NCI-H1930 (cell line): ENCODE measurements around the gene LSR.
A peak's percentile ranks its signal among the peaks of the same experiment; 100 is the strongest.
"Not testable (repeated sequence)": the region's sequence is repeated elsewhere in the genome, so short reads cannot be mapped to it uniquely, and the experiment has no call there.

Experiments used
- DNase-seq, 2 experiments: peaks; one replicate each; lab custom pipeline; 2025; lab: John Stamatoyannopoulos, UW

LSR gene

DNA sequence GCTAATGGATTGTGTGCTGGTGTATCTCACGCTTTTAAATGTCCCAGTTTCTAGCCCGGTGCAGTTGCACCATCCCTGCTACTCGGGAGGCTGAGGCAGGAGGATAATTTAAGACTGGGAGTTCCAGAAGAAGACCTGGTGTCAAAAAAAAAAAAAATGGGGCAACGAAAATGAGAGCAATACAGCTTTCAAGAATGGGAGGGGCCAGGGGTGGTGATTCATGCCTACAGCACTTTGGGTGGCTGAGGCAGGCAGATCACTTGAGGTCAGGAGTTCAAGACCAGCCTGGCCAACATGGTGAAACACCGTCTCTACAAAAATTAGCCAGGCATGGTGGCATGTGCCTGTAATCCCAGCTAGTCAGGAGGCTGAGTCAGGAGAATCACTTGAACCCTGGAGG lies 37.3 kb downstream of the LSR start:
- DNase-seq, result not testable (repeated sequence)

DNA sequence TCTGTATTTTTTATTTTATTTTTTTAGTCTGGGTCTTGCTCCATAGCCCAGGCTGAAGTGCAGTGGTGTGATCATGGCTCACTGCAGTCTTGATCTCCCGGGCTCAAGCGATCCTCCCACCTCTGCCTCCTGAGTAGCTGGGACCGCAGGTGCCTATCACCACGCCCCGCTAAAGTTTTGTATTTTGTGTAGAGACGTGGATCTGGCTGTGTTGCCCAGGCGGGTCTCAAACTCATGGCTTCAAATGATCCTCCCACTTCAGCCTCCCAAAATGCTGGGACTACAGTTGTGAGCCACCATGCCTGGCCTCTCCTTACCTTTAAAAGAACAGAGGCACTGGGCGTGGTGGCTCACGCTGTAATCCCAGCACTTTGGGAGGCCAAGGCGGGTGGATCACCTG lies 38.9 kb downstream of the LSR start:
- no peak for DNase-seq

DNA sequence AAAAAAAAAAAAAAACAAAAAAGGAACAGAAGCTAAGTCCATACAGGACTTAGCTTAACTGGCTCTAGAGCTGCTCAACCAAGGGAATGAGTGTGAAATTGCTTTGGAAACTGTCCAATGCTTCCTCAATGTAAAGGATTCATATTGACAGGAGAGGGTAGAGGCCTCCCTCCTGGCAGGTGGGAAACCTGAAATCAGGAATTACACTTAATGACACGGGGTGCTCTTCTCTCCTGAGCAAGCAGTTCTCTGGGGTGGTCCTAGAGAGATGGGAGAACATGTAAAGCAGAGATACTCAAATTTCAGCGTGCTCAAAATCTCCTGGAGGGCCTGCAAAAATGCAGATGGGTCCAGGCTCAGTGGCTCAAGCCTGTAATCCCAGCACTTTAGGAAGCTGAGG lies 39.5 kb downstream of the LSR start:
- DNase-seq, result no peak

DNA sequence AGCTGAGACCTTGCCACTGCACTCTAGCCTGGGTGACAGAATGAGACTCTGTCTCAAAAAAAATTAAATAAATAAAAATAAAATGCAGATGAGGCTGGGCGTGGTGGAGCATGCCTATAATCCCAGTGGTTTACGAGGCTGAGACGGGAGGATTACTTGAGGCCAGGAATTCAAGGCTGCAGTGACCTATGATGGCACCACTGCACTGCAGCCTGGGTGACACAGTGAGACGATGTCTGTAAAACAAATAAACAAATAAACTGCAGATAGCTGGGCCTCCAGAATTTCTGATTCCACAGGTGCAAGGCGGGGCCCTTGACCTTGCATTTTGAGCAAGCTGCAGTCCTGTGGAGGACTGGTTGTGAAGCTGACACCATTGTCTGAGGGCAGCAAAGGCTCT lies 40.1 kb downstream of the LSR start:
- no peak for DNase-seq

DNA sequence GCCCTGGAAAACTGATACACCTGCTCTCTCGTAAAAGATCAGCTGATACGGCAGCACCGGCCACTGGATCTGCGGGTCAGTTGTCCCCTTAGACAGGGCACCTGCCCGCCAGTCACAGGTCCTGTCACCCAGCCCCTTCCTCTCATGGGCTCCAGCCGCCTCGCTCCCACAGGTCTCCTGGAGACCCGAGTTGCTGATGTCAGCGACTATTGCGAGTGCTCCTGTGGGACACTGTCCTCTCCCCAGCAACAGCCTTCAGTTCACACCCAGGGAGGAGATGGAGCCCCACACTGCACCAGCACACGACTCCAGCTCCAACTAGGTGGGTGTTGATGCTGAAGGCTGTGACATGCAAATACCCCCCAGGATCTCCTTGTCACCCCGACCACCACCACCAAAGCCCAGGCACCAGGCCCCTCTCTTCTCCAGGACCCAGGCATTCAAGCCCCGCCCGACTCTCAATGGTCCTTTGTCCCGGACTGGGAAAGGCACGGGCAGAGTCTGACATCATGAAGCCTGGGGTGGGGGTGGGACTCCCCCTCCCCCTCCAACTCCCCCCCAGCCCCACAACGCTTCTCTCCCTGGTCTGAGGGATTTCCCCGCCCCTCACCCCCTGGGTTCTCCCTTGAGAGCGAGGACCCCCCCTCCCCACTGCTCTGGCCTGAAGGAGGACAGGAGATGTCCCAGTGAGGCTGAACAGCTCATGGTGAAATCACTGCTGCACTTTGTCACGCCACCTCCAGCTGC lies 41.8 kb downstream of the LSR start:
- DNase-seq, result no peak

DNA sequence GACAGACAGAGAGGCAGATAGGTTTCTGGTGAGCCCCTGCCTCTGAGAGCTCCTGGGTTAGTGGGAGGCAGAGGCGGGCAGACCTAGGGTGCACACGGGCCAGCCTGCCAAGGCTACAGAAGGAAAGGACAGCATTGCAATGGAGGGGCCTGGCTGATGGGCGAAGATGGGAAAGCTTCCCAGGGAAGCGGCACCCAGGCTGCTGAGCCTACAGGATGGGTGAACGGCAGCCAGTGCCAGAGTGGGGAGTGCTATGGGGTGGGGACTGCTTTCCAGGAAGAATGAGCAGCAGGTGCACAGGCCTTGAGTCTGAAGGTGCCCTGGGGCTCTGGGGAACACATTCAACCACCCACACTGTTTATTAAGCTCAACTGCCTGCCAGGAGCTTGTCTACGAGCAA lies 42.5 kb downstream of the LSR start:
- DNase-seq, result no peak

DNA sequence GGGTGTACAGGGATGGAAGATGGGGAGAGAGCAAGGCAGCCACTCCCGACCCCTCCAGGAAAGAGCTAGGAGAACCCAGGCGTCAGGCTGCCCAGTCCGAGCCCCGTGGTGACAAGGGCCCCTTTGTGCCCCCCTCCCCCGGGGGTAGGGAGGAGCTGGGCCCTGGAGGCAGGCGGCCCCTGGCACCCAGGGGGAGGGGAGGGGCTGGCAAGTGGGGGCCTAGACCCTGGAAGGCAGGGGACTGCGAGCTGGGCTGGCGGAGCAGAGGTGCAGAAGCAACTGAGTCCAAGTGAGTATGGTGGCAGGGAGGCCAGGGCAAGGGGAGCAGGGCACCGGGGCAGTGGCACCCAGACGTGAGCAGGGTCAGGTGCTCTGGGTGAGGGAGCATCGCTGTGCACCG lies 43.1 kb downstream of the LSR start, which contains the start of gene MAG:
Gene MAG, plus strand, starts transcription at position 246 of the 400 bp plus-strand sequence. CDS start 3,248 bp downstream, outside the sequence.
- no peak for DNase-seq

DNA sequence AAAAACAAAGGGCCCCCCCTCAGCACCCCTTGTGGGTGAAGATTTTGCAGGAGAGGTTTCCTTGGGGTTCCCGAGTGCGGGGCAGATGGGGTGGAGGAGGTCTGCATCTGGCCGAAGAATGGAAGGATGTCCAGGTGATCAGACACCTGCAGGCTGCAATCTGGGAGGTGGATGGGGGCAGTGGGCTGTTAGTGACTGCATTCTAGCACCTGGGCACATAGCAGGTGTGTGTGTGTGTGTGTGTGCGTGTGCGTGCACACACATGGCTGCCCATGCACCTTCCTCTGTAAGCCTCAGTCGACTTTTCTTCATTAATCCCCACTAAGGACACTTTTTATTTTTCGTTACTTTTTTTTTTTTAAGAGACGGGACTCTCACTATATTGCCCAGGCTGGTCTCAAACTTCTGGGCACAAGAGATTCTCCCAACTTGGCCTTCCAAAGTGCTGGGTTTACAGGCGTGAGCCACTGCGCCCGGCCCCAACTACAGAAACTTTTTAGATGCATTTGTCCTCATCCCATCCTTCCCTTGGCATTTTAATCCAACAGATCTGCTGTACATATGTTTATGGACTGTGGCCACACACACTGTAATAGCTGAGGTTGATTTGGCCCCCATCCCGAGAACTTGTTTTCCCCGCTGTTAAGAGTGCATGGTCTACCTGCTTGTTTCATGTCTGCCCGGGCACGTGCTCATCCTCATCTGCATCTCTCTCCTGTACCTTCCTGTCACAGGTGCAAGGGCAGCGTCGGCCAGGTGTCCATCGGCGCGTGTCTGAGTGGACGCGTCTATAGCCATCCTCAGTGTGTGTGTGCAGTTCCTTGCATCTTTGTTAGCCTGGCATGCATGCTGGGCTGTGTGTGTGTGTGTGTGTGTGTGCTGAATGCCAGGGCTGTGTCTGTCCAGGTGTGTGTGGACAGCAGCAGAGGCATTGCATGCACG lies 43.9 kb downstream of the LSR start:
- no peak for DNase-seq

DNA sequence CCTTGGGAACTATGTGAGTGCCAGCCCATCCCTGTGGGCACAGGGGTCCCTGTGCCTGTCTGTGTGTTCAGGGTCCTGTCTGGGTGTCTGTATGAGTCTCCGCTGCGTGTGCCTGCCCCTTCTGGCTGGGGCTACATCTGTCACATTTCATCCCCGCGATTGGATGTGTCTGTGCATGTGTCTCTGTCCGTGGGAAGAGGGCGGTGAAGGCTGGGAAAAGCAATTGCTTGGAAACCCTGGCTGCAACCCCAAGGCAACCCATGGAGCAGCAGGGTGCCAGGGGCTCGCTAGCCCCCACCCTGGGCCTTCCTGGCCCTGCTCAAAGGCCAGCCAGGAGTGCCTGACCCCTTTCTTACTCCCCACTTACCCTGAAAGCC lies 44.5 kb downstream of the LSR start:
- no peak for DNase-seq

DNA sequence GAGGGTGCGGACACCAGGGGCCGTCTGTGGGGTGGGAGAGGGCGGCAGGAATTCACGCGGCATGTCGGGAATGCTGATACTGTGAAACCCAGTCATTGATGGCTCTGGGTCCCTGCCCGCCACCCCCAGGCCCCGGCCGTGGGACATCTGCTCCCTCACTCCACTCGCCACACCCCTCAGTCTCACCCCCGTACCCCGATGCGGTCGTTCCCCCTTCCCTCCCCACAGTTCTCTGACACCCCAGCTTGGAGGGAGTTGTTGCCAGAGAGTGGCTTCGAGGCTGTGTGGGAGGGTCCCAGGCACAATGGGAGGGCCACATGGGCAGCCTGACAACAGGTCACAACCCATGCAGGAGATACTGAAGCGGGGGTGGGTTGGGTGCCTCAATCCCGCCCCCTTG lies 45.0 kb downstream of the LSR start:
- no peak for DNase-seq

DNA sequence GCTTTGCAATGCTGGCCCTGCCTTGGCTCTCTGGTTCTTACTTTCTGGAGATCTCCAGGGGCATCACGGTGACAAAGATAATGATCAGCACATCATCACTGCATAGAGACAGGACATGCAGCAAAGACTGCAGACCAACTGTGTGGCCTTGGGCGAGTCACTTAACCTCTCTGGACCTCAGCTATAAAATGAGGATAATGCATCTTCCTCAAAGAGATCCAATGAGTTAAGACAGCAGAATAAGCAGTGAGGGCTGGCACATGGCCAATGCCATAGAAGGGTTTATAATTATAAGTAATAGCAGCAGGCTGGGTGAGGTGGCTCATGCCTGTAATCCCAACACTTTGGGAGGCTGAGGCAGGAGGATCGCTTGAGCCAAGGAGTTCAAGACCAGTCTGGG lies 45.5 kb downstream of the LSR start:
- no peak for DNase-seq

DNA sequence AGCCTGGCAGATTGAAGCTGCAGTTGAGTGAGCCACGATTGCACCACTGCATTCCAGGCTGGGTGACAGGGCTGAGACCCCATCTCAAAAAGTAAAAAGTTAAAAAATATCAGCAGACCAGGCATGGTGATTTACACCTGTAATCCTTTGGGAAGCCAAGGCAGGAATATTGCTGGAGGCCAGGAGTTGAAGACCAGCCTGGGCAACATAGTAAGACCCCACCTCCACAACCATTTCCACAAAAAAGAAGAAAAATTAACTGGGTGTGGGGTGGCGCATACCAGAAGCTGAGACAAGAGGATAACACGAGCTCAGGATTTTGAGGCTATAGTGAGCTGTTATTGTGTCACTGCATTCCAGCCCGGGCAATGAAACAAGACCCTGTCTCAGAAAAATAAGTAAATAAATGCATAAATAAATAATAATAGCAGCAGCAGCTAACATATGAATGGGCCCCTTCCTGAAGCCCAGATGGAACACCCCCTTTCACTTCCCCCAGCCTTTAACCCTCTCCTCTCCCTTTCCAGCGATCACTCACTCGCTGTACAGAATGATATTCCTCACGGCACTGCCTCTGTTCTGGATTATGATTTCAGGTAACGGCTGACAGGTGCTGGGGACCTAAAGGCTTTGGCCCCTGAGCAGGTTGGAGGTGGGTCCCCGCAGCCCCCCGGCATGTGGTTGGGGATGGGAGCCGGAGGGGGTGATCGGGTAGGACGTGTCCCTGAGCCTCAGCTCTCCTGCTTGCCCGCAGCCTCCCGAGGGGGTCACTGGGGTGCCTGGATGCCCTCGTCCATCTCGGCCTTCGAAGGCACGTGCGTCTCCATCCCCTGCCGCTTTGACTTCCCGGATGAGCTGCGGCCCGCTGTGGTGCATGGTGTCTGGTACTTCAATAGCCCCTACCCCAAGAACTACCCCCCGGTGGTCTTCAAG lies 46.3 kb downstream of the LSR start:
- no peak for DNase-seq

DNA sequence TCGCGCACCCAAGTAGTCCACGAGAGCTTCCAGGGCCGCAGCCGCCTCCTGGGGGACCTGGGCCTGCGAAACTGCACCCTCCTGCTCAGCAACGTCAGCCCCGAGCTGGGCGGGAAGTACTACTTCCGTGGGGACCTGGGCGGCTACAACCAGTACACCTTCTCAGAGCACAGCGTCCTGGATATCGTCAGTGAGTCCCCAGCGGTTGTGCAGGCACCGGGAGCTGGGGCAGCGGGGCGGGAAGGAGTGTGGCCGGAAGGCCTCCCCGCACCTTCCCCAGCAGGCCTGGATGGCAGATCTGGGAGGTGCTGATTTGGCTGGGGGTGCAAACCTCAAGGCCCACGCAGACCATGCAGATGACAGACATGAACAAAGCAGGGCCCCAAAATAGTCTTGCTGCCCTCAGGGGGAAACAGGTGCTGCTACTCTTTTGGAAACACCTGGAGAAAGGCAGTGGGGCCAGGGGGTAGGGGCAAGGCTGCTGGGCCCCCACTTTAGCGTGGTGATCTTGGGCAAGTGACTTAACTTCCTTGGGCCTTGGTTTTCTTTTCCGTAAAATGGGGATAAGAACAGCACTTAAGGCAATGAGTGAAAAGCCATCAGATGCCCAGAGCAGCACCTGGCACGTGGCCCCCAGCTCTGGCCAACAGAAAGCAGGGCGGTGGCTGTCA lies 47.1 kb downstream of the LSR start:
- no peak for DNase-seq

DNA sequence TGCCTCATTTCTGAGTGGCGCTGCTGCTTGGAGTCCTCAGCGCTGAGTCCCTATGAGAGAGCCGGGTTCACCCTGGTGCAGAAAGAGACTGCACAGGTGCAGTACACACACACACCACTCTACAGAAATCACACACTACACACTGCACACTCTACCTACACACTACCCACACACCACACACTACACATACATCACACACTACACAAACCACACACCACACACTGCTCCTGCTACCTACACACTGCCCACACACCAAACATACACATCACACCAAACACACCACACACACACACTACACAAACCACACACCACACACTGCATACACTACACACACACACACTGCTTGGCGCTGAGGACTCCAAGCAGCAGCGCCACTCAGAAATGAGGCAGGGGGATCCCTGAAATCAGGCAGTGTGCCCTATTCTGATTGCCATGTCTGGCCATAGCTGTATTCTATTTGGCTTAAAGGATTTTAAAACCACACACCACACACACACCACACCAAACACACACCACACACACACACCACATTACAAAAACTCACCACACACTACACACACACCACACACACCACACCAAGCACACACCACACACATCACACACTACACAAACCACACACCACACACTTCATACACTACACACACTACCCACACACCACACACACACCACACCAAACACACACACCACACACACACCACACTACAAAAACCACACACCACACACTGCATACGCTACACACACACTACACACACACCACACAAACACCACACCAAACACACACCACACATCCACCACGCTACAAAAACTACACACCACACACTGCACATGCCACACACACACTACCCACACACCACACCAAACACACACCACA lies 48.1 kb downstream of the LSR start:
- no peak for DNase-seq

DNA sequence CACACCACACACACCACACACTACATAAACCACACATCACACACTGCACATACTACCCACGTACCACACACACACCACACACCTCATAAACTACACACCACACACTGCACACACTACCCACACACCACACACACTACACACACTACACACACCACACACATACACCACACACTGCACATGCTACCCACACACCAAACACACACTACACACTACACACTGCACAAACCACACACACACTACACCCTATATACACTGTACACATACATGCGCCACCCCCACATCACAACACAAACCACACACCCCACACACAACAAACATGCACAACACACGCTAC lies 48.7 kb downstream of the LSR start:
- DNase-seq, result no peak

DNA sequence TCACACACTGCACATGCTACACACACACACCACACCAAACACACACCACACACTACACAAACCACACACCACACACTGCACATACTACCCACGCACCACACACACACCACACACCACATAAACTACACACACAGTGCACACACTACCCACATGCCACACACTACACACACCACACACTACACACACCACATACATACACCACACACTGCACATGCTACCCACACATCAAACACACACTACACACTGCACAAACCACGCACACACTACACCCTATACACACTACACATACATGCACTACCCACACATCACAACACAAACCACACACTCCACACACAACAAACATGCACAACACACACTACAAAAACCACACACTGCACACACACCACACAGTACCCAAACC lies 49.1 kb downstream of the LSR start:
- no peak for DNase-seq

DNA sequence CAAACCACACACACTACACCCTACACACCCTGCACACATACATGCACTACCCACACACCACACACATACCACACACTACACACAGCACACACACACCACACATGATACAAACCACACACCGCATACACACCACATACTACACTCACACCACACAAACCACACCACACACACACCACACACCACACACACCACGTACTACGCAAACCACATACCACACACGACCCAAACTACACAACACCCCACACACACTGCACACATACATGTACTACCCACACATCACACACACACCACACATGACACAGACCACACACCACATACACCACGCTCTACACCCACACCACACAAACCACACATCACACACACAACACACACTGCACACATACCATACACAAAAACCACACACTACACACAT lies 49.8 kb downstream of the LSR start:
- no peak for DNase-seq

DNA sequence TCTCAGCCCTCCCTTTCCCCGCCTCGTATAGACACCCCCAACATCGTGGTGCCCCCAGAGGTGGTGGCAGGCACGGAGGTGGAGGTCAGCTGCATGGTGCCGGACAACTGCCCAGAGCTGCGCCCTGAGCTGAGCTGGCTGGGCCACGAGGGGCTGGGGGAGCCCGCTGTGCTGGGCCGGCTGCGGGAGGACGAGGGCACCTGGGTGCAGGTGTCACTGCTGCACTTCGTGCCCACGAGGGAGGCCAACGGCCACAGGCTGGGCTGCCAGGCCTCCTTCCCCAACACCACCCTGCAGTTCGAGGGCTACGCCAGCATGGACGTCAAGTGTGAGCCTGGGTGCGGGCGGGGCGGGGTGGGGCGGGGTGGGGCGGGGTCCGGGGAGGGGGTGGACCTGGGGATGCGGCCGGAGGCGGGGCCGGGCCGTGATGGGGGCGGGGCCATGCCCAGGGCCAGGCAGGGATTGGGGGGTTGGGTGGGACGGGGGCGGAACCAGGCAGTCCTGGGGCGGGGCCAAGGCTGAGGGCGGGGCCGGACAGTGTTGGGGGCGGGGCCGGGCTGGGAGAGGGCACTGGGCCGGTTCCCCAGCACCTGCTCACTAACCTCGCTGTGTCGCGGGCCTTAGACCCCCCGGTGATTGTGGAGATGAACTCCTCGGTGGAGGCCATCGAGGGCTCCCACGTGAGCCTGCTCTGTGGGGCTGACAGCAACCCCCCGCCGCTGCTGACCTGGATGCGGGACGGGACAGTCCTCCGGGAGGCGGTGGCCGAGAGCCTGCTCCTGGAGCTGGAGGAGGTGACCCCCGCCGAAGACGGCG lies 50.9 kb downstream of the LSR start:
- peak in 1 of 2 experiments; percentile 9 for DNase-seq

DNA sequence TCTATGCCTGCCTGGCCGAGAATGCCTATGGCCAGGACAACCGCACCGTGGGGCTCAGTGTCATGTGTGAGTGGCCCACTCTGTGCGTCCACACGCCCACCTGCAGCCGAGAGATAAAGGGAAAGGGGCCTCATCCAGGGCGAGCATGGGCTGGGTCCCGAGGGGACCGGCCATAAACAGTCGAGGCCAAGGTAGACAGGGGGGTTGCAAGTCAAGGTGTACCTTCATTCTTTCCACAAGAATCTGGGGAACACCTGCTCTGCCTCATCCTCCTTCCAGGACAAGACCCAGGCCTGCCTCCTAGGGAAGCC lies 51.5 kb downstream of the LSR start:
- DNase-seq, result no peak

DNA sequence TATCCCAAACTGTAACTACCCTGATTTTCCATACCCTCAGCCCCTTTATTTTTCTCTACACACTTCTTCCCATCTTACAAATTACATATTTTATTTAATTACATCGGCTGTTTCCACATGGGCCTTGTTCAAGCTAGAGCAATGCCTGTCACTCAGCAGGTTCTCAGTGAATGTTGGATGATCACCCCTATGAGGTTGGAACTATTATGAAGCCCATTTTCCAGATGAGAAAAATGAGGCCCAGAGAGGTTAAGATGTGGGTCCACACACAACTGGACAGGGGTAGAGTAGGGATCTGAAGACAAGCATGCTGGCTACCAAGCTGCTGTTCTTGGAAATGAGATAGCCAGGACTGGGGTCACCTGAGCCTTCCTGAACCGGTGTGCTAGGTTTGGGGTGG lies 53.2 kb downstream of the LSR start:
- DNase-seq, result no peak
